Esophagus squamous epithelium (tissue), 4 donors: ENCODE data around the gene SOWAHA.

Source experiments
- POLR2A ChIP-seq, 4 donors: fragments of 450-650 bp; IDR thresholded peaks; one replicate each; pipeline ENCODE4 v1.6.1; 2017; ENCODE audit warnings: antibody characterized with exemption in 4 of 4, mild to moderate bottlenecking in 4 of 4, moderate library complexity in 3 of 4
- TF ChIP-seq, protein P1 (sequence below), 6 experiments: fragments of 450-650 bp in 4 of 6; fragments of 200-600 bp in 2 of 6; sonication (generic) in 2 of 6; IDR thresholded peaks; one replicate each; pipeline ENCODE4 v1.5.1; 2016 to 2019; ENCODE audit warnings: antibody characterized with exemption in 6 of 6, mild to moderate bottlenecking in 4 of 6, moderate library complexity in 4 of 6

DNA sequence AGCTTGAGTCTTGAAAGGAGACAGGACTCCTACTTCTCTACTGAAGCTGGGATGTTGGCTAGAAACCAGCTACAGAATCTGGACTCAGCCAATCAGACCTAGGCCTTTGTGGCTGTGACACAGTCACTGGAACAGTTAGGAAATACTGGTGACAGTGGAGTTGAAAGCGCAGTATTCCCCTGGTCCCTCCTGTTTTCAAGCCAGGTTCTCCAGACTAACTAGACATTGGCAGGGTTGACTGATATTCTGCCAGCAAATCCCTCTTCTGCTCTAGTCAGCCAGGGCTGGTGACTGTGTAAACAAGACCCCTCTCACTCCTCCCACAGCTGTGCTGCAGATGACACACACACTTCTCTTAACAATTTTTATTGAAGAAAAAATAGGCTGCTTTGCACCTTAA is 8.7 kb downstream of the SOWAHA start:
- TF ChIP-seq, protein P1, sequence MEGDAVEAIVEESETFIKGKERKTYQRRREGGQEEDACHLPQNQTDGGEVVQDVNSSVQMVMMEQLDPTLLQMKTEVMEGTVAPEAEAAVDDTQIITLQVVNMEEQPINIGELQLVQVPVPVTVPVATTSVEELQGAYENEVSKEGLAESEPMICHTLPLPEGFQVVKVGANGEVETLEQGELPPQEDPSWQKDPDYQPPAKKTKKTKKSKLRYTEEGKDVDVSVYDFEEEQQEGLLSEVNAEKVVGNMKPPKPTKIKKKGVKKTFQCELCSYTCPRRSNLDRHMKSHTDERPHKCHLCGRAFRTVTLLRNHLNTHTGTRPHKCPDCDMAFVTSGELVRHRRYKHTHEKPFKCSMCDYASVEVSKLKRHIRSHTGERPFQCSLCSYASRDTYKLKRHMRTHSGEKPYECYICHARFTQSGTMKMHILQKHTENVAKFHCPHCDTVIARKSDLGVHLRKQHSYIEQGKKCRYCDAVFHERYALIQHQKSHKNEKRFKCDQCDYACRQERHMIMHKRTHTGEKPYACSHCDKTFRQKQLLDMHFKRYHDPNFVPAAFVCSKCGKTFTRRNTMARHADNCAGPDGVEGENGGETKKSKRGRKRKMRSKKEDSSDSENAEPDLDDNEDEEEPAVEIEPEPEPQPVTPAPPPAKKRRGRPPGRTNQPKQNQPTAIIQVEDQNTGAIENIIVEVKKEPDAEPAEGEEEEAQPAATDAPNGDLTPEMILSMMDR (IDR thresholded peaks at IDR 0.05) = no peak
- no peak for TF ChIP-seq POLR2A (IDR thresholded peaks at IDR 0.05)
